GM13976 (cell line): ENCODE measurements around the gene OPTC.

Experiments used
- DNase-seq: peaks from one replicate; pipeline ENCODE4 v3.0.0; 2012; ENCODE audit warnings: low spot score
- in situ Hi-C: fragments of 300-500 bp; cut with MboI; formaldehyde crosslinking; loops from one replicate; pipeline ENCODE4 v1.12.0; 2022; ENCODE audit warnings: low sequenced_read_pairs, mixed read lengths, inconsistent platforms; ENCODE audit not compliant: unreplicated experiment
- TF ChIP-seq, protein P1 (sequence below): IDR thresholded peaks from 2 replicates; pipeline ENCODE4 v1.5.1; 2012; ENCODE audit warnings: borderline replicate concordance, mild to moderate bottlenecking; ENCODE audit not compliant: insufficient read depth; ENCODE audit errors: extremely low read depth, missing control alignments, control extremely low read depth

OPTC gene

DNA sequence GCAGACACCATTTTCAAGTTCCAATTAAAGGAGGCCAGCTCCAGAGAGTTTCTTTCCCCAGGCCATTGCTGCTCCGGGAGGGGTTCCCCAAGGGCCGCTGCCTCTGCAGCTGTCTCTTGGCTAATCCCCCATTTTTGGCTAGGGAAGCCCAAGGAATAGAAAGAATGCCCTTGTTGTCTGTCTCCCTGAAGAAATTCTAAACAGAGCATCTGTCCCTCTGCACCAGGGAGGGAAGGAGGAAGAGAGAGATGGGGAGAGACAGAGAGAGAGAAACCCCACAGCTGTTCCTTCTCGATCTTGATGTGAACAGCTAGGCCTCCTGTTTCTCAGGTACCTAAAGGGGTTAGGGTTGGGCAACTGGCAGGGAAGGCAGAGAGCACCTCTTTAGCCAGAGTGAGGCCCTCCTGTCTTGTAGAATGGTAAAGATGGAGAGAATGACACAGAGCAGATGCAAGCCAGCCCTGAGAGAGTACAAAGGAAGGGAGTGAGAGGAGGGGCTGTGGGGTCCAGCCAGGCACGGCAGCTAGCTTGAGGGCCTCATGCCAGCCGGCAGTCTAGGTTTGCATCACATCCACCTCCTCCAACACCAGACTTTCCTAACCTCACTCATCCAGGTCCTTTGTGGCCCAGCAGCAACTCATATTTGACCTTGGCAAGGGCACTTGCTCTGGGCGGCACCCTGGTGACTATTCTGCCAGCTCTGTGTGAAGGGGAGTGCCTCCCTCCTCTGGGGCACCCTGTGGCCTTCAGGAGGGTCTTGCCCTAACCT is 13.1 kb downstream of the OPTC start:
- TF ChIP-seq, protein P1, sequence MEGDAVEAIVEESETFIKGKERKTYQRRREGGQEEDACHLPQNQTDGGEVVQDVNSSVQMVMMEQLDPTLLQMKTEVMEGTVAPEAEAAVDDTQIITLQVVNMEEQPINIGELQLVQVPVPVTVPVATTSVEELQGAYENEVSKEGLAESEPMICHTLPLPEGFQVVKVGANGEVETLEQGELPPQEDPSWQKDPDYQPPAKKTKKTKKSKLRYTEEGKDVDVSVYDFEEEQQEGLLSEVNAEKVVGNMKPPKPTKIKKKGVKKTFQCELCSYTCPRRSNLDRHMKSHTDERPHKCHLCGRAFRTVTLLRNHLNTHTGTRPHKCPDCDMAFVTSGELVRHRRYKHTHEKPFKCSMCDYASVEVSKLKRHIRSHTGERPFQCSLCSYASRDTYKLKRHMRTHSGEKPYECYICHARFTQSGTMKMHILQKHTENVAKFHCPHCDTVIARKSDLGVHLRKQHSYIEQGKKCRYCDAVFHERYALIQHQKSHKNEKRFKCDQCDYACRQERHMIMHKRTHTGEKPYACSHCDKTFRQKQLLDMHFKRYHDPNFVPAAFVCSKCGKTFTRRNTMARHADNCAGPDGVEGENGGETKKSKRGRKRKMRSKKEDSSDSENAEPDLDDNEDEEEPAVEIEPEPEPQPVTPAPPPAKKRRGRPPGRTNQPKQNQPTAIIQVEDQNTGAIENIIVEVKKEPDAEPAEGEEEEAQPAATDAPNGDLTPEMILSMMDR: no peak
- no peak for DNase-seq
- in situ Hi-C loops: loop anchor here (5.0 kb wide), 1 partner anchor 195 kb away; no protein-coding TSS in a partner anchor

DNA sequence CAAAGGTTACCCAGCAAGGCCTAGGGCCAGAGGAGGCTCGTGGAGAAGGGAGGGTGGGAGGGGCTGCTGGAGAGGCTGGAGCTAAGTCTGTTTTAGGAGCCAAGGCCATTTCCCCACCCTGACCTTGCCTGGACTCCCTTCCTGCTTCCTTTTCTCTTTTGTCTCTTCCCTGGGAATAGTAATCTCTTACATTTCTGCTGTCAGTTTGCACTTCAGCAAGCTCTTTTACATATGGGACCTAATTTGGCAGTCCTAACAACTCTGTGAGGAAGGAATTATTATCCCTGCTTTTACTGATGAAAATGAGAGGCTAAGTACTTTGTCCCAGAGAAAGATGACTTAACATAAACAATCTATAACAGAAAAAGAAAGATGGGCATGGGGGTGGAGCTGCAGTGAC is 13.8 kb downstream of the OPTC start:
- in situ Hi-C loops: loop anchor here (5.0 kb wide), 1 partner anchor 195 kb away; no protein-coding TSS in a partner anchor
- TF ChIP-seq, protein P1: no peak
- DNase-seq: no peak

DNA sequence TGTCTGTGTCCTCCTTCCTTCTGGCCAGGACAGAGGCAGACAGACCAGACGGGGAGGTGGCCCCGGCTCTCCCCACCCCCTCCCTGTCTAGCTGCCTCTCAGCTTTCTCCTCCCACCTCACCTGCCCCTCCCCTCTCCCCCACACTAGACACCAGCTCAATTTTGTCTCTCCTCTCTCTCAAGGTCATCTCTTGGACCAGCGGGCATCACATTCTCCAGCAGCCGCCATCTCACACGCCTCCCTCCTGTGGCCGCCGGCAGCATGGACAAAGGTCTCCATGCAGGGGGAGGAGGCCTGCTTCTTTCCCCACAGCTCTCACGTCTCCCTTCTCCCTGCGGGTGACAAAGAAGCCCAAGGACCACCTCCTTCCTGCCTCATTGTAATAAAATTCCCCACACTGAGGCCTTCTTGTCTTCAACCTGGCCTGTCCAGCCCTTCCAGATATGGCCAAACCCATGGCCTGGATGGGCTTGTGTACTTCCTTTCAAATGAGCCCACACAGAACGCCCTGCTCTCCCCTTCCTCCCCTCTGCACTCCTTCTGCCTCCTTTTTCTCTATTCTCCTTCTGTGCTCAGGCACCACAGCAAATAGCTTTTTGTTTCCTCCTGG is 14.6 kb downstream of the OPTC start:
- no peak for DNase-seq
- TF ChIP-seq, protein P1: no peak
- in situ Hi-C loops: loop anchor here (5.0 kb wide), 1 partner anchor 194 kb away; no protein-coding TSS in a partner anchor

DNA sequence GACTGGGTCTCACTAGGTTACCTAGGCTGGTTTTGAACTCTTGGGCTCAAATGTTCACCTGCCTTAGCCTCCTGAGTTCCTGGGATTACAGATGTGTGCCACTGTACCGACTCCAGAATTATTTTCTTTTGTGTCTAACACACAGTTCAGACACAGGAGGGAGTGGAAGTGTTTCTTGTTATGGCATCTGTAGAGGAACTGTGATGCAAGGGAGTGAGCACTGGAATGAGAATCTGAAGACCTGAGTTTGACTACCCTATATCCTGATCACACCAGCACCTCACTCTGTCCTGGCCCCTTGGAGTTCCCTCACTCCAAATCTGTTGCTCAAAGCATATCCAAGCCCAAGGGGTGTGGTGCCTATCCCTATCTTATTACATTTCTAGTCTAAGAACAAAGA is 15.2 kb downstream of the OPTC start:
- TF ChIP-seq, protein P1: no peak
- in situ Hi-C loops: loop anchor here (5.0 kb wide), 1 partner anchor 193 kb away; no protein-coding TSS in a partner anchor
- no peak for DNase-seq

DNA sequence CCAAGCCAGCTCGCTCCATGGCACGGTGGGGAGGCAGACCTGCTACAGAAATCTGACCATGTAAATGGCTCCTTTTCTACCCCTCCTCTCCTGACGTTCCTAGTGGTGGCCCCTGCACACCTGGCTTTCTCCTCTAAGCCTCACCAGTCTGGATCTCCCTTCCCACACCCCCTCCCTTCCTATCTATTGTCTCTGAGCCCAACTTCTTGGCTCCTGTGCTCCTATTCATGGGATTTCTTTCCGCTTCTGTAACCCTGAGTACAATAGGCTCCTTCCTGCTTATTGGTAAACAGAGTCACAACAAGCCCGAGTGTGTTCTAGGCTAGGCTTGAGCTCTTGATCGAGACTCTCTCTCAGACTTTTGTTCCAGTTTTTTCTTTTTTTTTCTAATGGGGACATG is 17.6 kb downstream of the OPTC start:
- TF ChIP-seq, protein P1: no peak
- in situ Hi-C loops: no loop called here
- DNase-seq: no peak

DNA sequence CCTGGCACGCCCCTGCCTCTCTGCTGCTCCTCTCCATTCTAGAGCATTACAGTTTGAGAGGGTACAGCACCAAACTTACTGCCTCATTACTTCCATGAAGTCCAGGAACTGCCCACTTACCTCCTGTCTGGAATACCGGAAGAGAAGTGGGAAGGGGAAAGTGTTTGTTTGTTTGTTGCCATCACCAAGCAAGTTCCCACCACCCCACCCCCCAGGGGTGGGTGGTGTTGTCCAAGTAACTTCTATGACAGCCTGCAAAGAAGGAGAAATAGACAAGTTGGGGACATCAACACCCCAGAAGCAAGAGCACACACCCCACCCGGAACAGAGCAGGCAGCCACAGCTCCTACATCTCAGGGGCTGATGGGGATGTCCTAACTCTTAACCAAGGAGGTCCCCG is 18.0 kb downstream of the OPTC start:
- DNase-seq: no peak
- in situ Hi-C loops: no loop called here
- TF ChIP-seq, protein P1: no peak
